HG02623 (cell line): ENCODE results near the gene PLA2G6.

Source experiments
- ATAC-seq: cut with Tn5 transposase; IDR thresholded peaks from one replicate; pipeline ENCODE4 v1.9.1; 2021; ENCODE audit warnings: moderate library complexity; ENCODE audit not compliant: unreplicated experiment

Gene PLA2G6, protein sequence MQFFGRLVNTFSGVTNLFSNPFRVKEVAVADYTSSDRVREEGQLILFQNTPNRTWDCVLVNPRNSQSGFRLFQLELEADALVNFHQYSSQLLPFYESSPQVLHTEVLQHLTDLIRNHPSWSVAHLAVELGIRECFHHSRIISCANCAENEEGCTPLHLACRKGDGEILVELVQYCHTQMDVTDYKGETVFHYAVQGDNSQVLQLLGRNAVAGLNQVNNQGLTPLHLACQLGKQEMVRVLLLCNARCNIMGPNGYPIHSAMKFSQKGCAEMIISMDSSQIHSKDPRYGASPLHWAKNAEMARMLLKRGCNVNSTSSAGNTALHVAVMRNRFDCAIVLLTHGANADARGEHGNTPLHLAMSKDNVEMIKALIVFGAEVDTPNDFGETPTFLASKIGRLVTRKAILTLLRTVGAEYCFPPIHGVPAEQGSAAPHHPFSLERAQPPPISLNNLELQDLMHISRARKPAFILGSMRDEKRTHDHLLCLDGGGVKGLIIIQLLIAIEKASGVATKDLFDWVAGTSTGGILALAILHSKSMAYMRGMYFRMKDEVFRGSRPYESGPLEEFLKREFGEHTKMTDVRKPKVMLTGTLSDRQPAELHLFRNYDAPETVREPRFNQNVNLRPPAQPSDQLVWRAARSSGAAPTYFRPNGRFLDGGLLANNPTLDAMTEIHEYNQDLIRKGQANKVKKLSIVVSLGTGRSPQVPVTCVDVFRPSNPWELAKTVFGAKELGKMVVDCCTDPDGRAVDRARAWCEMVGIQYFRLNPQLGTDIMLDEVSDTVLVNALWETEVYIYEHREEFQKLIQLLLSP

DNA sequence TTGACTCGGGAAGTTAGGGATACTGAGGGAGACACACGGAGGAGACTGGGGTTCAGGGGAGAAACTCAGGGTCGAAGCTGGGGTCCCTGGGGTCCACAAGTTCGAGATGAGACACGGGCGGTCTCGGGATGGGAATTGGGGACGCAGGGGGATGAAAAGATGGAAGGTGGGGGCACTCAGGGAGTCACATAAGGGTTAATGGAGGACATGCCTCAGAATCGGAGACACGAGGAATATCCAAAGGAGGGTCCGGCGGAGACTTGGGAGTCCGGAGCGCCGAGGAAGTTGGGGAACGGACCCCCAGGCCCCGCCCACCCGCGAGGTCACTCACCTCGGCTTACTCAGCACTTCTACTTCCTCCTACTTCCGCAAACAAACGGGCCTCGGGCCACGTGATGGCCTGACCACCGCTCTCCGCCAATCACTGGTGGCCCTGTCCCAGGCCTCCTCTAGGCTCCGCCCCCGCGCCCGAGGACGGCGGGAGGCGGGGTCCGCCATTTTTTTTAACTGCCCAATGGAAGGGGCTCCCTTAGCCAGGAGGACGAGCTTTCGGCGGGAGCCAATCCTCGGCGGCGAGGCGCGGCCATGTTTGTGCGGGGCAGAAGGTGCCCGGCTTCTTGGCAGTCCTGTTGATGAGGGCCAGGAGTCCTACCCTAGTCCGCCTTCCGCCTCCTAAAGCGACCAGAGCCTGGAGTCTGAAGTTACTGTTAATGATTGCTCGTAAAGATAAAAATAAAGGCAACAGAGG is at the start of gene PLA2G6:
TSS of gene PLA2G6 (minus strand) at position 378 of the 748 bp plus-strand sequence. CDS start 12,404 bp downstream, outside the sequence.
- ATAC-seq, result peak; percentile 81

DNA sequence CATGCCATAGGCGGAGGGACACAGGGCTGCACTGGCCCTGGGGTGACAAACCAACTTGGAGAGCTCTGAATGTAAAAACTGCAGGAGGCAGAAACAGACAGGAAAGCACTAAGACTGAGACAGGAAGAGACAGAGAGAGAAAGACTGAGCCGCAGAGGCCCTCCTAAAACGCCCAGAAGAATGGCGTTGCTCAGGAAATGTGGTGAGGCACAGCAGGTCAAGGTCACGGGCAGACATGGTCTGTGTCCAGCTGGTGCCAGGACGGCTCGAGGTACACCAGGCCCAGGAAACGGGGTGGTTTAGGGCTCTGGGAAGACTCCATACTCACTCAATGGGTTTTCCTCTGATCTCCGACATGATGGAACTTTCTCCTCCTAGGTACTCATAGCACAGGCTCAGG is 49.3 kb upstream of the PLA2G6 start:
- ATAC-seq, result no peak

DNA sequence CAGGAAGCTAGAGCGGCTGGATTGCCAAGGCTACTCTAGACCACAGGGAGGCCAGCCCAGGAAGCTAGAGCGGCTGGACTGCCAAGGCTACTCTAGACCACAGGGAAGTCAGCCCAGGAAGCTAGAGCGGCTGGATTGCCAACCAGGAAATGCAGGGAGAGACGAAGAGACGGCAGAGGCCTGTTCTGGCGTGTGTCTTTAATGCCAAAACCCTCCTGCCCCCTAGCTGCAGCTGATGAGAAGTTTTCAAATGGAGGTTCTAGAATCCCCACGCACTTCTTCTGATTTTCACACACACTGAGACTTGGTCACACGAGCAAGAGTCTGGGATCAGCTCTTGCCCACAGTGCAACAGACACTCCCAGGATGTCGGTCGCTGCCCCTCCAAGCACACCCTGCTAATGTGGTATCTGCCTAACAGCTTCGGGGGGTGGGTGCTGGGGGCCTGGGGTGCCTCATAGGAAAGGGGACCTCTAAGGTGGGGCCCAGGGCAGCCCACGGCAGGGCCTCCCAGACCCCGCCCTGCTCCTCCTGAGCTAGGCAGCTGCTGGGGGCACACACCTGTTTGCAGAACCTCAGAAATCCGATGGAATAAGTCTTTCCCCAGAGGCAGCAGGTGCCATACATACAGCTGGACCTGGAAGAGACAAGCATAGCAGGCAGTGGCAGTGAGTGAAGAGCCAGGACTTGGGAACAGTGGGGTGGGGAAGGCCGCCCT is 48.6 kb upstream of the PLA2G6 start:
- ATAC-seq, result no peak

DNA sequence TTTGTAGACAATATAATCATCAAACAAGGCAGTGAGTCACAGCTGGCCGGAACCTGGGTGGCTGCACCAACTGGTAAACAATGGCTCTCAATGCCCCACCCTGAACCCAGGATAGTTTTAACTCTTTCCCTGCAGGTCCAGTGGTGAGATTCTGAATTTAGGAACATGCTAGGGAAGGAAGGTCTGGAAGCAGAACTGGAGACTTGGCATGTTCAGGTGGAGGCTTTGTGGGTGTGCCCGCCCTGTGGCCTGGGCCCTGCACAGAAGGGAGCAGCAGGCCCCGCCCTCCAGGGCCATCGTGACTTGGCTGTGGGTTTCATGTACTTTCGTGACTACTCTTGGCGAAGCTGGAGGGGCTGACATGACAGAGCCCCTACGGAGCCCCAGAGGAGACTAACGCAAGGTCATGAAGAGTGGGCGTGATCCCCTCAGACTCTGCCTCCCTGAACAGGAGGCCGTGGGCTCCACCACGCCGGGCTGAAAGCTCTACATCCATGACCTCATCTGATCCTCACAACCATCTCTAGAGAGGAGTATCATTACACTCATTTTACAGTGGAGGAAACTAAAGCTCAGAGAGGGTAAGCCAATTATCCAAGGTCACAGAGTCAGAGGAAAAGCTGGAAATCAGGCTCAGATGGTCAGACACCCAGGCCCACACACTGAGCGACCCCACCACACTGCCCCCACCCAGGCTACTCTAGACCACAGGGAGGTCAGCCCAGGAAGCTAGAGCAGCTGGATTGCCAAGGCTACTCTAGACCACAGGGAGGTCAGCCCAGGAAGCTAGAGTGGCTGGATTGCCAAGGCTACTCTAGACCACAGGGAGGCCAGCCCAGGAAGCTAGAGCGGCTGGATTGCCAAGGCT is 47.5 kb upstream of the PLA2G6 start:
- no peak for ATAC-seq

DNA sequence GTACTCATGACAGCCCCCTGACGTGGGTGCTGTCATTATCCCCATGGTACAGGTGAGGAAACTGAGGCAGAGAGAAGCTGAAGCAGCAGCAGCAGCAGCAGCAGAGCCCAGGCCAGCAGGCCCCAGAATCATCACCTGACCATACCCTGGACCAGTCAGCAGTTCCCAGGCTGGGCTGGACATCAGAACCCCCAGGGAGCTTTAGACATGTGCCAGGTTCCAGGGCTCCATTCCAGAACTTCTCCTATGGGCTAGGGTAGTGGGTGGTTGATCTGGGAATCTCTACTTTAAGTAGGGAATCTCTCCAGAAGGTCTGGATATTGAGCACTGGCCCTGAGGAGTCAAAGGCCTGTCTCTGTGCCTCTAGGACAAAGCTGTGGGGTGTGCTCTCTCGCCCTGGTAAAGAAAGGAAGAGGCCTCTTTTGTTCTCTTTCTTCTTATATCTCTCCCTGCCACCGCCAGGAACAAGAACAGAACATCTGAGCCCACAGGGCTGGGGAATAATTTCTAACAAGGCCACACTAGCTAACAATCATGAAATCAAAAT is 46.8 kb upstream of the PLA2G6 start:
- ATAC-seq, result no peak

DNA sequence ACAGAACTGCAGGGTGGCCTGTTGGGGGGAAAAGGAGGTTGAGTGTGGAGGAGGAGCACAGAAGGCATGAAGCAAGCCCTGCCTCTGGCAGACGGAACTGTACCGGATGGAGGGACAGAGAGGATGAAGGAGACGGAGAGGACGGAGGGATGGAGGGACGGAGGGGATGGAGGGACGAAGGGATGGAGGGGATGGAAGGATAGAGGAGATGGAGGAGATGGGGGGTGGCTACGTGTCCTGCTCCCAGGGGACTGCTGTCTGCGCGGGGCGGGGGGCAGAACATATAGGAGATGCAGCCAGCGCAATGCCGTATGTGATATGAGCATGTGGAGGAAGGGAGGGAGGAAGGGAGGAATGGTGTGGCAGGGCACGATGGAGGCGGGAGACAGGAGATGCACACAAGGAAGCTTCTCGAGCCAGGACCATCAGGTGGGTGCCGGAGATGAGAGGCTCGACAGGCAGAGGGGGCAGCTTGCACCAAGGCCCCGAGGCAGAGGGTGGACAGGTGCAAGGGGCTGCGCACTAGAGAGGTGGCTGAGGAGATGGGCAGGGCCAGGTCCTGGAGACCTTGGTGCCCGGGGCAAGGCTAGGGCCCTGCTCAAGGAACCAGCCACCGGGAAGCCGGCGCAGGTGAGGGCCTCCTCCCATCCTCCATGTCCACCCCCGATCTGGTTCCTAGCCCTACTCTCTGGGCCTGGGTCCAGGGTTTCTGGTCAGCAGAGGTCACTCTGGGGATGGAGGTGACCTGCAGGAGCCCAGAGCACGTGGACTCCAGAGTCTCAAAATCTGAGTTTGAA is 45.4 kb upstream of the PLA2G6 start:
- ATAC-seq, result no peak

DNA sequence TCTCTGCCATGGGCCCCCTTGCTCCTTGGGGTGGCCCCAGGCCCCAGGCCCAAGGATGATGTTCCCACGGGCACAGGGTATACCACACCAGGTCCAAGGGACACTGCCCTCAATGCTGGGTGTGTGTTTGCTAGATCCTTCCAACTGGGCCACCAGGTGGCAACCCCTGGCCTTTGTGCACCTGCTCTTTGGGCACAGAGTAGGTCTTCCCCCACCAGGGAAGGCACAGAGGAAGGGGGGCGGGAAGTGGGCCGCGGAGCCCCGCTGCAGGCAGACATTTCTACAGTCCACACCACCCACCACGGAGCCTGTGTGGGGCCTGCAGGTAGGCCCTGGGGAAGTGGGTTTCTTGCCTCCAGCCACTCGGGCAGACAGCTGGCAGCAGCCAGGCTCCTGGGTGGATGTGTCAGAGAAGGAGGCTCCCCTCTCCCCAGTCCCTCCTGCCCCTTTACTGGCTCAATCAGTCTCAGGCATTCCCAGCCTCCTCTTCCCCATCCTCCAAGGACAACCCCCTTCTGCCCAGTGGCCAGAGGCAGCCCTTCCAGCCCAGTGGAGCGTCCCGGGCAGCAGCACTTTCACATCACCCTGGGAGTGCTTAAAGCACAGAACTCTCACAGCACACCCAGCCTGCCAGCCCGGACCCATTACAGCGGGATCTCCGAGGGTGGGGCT is 41.8 kb upstream of the PLA2G6 start:
- ATAC-seq, result no peak

DNA sequence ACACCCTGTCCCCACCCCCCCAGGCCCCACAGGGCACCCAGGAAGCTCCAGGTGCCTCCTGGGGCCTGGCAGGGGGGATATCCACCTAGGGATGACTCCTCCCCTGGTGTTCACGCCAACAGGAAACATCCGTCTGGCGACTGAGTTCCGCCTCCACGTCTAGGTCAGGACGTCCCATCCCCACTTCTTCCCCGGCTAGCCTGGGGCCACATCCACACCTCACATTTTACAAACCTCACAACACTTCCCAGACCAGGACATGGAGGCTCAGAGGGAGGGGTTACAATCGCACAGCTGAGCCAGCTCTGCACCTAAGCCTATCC is 41.1 kb upstream of the PLA2G6 start:
- ATAC-seq, result no peak

DNA sequence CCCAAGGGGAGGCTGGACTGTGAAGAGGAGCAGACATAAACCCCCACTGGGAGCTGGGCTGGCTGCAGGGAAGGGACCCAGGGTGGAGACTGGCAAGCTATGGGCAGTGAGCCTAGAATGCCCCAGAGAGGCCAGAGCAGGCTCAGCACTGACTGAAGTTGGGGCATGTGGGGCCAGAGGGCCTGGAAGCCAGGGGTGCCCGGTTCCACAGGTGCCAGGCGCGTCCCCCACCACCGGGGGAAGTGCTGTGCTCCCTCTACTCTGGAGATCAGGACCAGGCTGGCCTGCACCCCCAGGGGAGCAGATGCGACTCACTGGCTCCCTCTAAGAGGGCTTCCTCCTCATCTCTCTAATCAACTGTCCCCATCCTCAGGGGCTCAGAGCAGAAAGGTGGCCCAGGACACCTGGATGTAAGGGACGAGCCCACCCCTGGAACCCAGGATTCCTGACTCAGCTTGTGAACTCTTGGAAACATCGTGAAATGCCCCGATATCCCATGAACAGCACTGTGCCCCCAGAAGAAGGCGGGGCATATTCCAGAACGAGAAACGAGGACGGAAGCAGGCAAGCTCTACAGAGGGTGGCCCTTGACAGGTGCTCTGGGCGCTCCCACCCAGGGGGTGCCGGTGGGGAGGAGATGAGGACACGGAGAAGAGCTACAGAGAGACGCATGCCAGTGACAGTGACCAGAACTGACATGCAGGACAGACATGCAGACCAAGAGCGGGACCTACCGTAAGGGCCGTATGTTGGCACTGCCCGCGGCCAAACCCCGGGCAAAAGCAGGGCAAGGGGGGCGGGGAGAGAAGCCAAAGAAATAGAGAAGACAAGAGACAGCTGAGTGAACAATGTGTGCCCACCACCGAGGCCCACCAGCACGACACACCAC is 40.5 kb upstream of the PLA2G6 start:
- no peak for ATAC-seq

DNA sequence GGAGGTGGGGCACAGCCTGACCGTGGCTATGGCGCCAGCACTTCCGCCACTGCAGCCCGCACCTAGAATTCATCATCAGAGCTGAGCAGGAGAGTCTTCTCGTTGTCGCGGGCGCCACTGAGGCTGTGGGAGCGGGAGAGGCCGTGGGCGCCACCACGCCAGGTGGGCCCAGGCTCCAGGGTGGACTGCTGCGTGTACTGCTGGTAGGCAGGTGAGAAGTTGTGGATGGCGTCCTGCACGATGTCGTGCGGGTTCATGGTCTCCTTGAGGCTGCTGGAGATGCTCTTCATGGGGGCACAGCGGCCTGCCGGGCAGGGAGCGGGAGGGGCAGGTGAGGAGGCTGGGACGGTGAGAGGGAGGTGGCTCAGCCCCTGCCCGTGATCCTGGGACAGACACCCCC is 39.8 kb upstream of the PLA2G6 start:
- no peak for ATAC-seq

DNA sequence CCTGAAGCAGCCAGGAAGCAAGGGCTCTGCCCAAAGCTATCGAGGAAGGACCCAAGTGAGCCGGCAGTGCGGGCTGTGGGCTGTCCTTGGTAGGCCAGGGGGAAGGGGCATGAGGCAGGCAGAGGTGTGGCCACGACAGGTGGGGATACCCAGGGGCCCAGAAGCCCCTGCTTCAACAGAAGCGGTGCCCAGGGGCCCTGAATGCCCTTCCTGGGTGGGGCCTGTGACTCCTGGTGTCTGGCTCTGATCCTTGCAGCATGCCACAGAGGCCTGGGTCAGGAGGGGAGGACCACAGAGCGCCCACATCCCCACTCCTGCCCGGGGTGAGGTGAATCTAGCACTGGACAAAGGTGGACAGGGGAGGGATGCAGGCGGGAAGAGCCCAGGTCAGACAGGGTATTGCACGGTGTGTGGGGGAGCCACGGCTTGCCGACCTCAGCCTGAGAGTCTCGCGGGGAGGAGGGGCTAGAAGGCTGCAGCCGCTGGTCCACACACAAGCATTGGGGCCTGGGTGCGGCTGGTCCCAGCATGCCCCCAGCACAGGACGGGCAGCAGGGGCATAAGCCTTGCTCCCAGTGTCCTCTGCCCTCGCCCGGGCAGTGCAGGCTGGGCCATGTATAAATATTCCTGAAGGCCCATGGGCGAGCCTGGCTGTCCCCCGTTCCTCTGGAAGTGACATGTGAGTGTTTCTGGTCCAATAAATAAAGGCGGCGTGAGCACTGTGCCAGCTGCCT is 39.2 kb upstream of the PLA2G6 start:
- no peak for ATAC-seq

DNA sequence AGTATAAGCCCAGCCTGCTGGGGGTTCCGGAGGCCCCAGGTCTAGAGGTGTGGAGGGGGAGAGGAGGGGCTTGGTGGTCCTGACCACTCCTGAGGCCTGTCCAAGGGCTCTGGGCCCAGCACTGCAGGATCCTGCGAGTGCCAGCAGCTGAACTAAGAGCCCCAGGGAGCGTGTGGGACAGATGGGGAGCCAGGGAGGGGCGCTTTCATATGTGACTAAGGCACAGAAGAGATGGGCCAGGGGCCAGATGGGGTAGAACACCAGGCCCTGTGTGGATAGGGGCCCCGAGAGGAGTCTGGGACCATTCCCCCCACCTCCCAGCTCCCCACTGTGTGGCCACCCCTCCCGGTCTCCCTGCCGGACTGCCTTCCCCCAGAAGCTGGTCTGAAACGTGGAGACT is 38.5 kb upstream of the PLA2G6 start:
- ATAC-seq, result no peak

DNA sequence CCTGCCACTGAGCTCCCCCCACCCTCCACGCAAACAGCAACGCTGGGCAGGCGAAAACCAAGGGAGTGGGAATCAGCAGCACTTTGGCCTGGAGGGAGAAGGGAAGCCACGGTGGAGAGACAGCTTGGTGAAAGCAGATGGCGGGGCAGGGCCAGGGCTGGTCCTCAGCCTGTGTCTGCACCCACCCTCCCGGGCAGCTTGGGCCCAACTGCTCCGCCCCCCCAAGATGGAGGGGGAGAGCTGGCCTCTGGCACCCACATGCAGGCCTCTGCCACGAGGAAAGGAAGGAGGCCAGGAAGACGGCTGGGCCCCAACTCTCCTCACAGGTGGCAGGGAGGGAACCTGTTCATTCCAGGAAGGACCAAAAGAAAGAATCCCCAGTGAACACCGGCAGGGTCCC is 38.0 kb upstream of the PLA2G6 start:
- no peak for ATAC-seq

DNA sequence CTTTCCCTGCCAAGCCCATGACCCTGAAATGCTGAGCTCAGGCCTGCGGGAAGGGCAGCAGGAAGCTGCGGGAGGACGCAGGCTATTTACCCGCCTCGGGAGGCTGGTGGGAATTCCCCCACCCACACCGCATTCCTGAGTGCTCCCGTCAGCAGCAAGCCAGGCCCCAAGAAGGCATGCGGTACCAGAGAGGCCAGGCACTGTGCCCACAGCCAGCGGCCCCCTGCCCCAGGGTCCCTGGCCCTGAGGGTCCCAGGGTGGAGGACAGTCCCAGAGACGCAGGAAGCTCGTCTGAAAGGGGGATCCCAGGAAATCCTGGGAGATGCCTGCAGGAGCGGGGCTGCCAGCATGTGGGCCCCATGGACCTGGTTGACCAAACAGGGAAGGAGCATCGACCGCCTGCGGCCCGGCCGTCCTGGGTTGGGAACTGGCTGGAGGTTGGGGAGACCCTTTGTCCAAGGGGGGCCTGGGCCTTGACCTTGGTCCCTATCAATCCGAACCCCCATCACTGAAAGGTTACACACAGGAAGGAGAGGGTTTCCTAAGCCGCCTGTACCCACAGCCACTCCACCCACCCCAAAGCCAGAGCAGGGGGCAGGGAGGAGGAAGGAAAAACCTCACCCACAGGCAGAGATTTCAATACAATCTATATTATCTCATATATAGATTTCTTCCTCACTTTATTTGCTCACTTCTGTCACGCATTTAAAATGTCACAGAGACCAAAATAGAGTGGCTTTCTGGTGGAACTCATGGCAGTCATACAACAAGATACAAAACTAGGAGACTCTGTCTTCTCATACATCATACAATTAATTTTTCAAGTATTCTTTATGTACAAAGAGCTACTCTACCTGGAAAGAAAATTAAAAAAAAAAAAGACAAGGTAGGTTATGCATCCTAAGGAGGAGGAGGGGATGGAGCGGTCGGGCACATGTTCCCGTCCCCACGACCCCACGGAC is 37.3 kb upstream of the PLA2G6 start:
- ATAC-seq, result no peak

DNA sequence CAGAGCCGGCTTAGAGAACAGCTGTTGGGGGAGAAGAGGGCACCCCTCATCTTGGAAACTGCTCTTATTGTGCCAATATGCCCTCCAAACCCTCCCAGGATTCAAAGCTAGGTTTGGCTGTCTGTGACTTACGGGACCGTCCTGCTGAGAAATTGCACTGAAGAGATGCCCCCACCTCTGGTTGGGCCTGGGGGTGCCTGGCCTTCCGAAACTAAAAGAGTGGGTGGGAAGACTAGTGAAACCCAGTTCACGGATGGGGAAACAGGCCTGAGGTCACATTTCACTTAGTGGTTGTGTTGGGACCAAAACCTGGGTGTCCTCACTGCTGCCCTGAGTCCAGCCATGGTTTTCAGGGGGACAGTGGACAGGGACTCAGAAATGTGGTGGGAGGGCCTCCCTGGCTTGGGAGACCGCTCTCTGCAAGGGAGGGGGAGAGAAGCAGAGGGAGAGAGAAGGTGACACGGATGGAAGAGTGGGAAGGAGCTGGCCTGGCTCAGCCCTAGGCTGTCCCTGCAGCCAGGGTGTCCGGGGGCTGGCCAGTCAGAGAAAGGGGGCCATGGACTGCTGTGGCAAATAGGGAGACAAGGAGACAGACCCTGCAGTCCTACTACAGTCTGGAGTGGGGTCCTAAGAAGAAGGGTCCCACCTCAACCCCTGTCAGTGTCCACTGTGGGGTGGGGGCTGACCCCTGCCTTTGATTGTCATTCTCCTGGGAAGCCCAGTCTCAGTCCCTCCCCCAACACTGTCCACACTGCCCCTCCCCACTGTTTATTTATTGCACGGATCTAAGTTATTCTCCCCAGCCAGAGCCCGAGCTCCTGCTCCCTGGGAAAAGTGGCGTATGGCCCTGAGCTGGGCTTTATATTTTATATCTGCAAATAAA is 33.8 kb upstream of the PLA2G6 start:
- ATAC-seq, result no peak
